ENCODE results near the gene FOXI3.

Gene FOXI3

DNA sequence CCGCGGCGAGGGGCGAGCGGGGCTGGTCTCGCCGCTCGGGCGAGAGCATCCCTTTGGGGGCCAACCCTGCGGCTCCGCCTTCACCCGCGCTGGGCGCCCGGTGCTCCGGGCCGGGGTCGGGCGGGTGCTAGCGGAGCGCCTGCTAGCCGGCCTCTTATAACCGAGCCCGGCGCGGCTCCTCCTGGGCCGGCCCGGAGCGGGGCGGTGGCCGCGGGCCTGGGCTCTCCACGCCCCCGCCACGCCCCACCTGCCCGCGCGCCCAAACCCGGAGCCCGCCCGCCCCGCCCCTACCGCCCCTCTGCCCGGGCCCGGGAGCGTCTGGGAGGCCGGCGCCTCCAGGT, at the start of gene FOXI3:
Gene FOXI3 (minus strand): TSS at position 129 of the 341 bp plus-strand sequence. CDS start 158 bp downstream, outside the sequence.
- DNase-seq (ENCODE audit: low spot score): no peak

DNA sequence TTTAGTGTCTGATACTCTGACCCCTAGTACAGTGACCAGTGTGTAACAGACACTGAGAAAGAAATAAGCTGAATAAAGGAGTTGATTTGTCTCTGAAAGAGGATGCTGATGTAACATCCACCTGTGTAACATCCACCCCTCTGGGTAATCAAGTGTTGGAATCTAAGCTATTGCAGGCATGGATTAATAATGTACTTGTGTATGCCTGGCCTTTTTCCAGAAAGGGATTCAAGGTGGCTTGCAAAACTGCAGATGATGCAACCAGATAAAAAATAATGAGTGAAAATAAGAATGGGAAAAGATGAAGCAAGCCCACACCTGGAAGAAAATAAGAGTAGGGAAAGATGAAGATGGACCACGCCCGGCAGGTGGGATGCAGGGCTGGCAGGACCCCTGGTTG, 48.2 kb upstream of the FOXI3 start:
- DNase-seq (ENCODE audit: low spot score): no peak

DNA sequence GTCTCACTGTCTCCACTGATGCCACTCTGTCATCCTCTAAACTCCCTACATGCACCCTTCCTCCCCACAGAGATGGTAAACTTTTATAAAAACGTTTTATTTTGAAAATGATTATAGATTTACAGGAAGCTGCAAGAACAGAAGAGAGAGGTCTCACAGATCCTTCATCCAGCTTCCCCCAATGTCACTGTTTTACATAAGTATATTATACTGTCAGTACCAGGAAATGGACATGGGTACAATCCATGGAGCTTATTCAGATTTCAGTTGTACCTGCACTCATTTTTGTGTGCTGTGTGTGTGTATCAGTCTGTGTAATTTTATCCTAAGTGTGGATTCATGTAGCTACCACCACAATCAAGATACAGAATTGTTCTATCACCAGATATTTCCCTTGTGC, 46.7 kb upstream of the FOXI3 start:
- DNase-seq (ENCODE audit: low spot score): no peak

DNA sequence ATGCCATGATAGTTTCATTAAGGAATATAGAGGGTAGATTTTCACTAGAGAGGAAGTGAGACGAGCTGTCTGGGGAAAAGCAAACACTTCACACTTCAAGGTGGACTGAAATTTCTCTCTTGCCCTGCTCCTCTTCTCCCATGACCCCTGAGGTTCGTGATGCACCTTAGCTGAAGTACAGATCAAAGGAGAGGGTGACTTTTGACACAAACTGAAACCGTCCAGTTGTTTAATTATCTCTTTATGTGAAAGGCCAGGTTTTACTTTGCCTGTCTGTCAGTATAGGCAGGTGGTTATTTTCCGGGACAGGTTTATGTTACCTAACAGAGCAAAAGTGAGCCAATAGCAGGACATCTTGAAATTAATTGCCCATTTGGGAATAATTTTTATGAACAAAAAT, 41.0 kb upstream of the FOXI3 start:
- no peak for DNase-seq (ENCODE audit: low spot score)

DNA sequence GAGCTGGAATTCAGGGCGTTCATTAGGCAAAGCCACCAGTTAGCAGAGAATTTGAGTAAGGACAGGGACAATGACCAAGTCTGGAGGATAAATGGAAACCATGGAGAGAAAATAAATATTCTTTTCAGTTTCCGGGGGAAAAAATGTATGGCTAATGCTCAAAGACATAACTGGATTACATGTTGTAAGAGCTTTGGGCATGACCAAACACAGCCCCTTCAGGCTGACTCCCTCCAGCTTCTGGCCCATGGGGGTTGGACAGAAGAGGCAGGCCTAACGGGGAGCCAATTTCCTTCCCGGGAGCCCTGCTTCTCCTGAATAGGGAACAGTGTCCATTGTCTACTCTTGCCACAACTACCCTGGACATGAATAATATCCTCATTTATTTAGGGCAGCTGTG, 39.5 kb upstream of the FOXI3 start:
- no peak for DNase-seq (ENCODE audit: low spot score)

DNA sequence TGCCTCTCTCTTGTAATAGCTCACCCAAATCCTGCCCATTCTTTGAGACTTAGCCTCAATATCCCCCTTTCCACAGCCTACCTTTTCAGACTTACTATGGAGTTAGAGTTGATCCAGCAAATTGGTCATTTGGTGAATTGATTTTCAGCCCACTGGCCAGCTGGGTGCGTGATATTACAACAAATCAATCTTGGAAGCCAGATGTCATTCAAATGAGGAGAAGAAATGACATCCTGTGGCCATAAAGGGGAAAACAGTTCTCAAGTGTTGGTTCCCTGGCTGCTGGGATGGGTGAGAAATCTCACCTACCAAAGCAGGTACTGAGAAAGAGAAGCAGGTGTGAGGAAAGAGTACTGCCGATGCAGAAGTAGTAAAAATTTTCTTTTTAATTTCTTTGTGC, 36.7 kb upstream of the FOXI3 start:
- DNase-seq (ENCODE audit: low spot score): no peak

DNA sequence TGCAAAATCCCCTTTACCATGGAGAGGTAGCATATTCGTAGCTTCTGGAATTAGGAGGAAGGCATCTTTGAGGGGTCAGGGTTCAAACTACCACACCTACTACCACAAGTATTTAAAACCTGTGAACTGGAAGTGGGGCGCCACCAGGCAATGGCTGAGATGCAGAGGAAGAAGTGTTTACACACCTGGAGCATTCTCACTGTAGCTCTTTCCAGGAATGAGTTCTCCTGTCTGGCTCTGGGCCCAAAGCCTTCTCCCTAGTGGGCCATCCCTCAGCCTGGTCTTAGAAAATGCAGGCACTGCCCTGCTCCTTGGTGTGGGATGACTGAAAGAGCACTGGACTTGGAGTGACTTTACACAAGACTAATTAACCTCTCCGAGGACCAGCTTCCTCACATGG, 30.7 kb upstream of the FOXI3 start:
- no peak for DNase-seq (ENCODE audit: low spot score)

DNA sequence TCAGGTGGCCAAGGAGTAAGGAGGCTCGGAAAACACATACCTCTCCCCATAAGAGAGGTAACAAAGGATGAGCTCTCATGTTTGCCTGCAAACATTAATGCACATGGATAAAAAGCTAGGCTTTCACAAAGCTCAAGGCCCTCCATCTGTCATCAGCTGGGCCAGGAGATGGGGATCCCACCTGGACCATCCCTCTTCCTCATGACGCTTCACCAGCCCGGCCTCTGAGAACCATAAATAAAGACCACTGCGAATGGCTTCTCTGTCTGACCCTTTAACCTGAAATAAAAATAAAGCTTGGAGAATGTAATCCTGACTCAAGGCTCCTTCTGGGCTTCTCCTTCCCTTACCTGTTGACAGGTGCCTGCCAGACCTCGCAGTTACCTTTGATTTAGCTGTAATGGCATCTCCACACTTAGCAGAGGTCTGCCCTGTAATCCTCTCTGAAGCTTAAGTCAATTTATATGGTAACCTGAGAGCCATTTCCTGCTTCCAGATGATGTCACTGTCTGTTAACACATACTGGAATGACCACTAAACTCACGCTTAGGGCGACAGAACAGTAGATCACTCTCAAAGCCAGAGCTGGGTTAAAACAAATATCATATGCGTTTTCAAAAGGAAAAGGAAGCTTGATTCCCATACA, 29.3 kb upstream of the FOXI3 start:
- no peak for DNase-seq (ENCODE audit: low spot score)

DNA sequence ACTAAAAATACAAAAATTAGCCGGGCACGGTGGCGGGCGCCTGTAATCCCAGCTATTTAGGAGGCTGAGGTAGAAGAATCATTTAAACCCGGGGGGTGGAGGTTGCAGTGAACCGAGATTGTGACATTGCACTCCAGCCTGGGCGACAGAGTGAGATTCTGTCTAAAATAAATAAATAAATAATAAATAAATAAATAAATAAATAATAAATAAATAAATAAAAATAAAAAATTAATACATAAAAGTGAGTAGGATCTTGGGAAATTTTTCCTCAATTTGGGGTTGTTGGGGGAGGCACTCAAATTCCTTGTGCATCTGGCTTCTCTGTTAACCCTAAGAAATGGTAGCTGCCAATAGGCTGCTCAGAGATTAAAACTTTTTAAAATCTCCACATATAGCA, 20.3 kb upstream of the FOXI3 start:
- no peak for DNase-seq (ENCODE audit: low spot score)

DNA sequence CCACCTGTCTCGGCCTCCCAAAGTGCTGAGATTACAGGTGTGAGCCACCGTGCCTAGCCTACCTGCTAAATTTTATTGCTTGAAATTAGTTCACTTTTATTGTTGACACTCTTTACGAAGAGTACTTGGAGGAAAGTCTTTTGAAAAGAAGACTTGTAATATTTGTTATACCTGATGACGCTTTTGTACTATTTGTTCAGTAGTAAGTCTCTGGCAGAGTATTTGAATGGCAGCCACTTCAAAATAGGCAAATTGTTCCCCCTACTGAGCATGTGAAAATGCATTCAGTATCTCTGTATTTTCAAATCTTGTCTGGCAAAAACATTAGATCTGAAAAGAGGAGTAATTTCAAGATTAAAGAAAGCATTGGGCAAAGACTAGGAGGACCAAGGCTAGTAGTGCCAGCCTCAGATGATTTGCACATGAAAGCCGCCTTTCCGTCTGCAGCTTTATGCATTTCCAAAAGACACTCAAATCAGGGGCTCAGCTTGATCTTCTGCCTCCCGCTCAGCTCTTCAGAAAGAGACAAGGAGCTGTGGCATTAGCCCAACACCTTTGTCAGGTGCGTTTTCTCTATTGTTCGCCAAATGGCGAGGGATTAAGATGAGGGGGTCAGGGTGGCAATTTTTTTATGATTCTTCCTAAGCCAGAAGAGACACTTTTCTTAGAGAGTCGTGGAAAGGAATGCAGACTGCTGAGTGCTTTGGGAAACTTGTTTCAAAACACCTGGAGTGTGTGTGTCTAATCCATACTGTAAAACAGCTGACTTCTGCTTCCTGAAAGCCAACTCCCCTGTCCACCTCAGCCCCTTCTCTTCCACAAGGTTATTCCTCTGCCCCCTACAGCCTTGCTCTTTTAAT, 18.8 kb upstream of the FOXI3 start:
- no peak for DNase-seq (ENCODE audit: low spot score)

DNA sequence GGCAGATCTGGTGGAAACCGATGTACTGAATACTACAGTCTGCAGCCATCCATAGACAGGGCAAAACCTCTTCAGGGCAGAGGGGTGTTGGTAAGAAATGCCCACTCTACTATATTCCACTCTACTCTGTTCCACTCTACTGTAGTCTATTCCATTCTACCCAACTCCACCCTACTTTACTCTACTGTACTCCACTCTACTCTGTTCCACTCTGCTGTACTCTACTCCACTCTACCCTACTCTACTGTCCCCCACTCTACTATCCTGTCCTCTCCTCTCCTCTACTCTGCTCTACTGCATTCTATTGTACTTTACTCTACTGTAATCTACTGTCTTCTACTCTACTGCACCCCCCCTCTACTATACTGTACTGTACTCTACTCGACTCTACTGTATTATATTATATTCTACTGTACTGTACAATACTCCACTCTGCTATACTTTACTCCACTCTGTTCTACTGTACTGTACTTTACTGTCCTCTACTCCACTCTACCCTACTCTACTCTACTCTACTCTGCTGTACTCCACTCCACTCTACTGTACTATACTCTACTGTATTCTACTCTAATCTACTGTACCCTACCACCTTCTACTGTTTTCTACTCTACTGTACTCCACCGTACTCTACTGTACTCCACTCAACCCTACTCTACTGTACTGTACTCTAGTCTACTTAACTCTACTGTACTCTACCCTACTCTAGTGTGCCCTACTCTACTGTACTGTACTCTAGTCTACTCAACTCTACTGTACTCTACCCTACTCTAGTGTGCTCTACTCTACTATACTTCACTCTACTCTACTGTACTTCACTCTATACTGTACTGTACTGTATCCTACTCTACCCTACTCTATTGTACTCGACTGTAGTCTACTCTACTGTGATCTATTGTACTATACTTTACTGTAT, 17.0 kb upstream of the FOXI3 start:
- DNase-seq (ENCODE audit: low spot score): no peak

DNA sequence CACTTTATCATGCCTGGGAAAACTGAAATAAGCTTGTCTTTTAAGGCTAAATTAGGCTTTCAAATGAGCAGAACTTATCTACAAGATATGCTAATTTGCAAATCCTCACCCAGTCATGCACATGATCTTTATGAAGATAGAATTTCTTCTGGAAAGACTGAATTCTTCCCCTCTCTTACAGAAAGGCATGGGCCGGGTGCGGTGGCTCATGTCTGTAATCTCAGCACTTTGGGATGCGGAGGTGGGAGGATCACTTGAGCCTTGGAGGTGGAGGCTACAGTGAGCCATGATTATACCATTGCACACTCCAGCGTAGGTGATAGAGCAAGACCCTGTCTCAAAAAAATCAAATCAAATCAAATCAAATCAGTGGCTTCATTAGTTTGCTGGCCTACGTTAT, 11.7 kb upstream of the FOXI3 start:
- no peak for DNase-seq (ENCODE audit: low spot score)

DNA sequence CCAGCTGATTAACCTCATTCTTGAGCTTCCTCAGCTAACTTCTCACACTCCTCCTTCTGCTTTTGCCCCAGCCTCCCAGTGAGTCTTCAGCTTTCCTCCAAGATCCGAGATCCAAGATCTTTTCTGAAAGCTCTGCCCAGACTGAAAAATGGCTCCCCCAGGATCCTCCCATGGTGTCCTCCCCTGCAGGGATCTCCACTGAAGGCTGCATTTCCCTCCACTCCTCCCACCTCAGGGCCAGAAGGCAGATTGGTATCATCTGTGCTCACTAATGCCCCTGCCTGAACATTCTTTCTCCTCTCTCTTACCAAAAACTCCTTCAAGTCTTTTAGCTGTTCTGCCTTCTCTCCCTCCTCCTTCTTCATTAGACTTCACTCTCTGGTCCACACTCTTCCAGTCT, 6.1 kb upstream of the FOXI3 start:
- DNase-seq (ENCODE audit: low spot score): no peak

DNA sequence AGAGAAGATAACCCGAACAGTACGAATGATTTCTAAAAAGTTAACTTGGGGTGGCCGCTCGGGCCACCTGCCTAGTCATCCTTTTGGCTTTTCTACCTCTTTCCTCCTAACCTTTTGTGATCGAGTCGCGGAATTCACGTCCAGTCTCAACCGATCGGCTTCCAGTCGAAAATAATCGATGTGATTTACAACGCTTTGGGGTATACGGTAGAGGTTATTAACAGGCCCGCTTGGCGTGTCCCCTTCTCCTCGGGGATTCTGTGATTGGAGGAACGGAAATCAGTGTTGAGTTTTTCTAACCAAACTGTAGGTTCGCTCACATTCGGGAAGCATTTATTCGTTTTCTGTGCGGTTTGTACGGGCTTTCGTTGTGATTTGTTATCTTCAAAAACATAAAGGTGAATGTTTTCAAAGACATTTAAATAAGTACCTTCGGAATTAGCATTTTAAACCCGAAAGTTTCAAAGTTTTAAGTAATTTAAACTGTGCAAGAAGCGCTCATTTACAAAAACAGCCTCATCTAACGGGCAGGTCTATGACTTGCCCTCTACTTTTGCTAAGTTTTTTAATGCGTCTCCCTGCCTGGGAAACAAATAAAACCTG, 588 bp upstream of the FOXI3 start:
- DNase-seq (ENCODE audit: low spot score): no peak

DNA sequence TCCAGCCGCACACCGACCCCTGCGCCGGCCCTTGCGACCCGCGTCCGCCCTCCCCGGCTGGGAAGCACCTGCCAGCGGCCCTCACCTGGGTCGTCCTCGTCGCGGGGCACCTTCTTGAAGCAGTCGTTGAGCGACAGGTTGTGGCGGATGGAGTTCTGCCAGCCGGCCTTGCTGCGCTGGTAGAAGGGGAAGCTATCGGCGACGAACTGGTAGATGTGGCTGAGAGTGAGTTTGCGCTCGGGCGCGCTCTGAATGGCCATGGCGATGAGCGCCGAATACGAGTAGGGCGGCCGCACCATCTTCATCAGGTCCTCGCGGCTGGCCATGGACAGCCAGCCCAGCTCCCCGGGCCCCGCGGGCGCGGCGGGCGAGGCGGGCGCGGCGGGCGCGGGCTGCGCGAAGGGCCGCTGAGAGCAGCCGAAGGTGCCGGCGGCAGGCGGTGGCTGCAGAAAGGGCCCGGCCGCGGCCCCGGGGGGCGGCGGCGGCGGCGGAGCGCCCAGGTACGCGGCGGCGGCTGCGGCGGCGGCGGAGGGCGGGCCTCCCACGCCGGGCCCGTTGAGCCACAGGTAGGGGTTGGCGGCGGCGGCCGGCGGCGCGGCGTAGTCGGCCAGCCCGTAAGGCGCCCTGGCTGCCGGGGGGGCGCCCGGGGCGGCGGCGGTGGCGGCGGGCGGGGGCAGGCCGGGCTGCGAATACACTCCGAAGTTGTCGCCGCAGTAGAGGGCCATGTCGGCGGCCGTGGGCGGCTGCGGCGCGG, 505 bp downstream of the FOXI3 start:
- no peak for DNase-seq (ENCODE audit: low spot score)

DNA sequence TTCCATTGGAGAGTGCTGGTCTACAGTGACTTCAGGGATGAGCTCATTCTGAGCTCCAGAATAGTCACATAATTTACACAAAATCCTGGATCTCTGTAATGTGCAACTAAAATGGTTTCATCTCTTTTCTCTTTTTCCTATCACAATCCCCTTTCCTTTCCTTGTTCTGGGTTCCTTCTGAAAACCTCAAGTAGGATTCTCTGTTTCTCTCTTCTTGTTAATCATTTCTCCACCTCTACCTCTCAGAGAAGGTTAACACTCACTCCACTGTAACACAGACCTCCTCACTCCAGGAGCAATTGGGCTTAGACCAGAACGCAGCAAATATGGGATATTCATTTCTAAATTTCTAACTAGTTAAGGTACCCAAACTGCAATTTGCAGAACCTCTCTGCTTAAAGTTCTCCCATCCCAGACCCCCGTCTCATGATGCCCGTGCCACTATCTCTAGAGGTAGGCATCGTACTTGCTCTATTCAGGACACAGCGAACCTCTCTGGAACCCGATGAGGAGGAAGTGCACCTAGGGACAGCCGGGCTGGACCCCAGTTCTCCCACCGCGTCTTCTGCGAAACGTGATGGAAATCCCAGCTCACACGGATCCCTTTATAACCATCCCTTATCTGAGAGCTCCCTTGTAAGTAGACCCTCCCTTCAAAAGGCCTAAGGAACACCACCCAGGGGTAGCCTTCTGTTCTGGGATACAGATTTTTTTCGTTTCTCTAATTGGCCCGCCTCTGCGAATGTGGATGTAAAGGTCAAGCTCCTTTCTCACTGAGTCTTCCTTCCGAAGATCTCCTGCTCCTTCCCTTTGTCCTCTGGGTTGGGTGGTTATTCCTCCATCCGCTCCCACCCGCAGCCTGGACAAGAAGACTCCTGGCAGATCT, 1.3 kb downstream of the FOXI3 start:
- DNase-seq (ENCODE audit: low spot score): no peak

DNA sequence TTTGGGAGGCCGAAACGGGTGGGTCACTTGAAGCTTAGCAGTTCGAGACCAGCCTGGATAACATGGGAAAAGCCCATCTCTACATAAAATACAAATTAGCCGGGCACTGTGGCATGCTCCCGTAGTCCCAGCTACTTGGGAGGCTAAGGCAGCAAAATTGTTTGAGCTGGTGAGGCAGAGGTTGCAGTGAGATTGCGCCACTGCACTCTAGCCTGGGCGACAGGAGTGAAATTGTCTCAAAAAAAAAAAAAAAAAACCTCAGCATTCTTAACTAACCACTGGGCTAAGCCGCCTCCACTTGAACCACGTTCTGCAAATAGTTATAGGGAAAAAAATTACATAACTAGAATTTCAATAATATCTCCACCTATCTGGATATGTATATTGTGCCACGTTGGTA, 2.3 kb downstream of the FOXI3 start:
- no peak for DNase-seq (ENCODE audit: low spot score)

DNA sequence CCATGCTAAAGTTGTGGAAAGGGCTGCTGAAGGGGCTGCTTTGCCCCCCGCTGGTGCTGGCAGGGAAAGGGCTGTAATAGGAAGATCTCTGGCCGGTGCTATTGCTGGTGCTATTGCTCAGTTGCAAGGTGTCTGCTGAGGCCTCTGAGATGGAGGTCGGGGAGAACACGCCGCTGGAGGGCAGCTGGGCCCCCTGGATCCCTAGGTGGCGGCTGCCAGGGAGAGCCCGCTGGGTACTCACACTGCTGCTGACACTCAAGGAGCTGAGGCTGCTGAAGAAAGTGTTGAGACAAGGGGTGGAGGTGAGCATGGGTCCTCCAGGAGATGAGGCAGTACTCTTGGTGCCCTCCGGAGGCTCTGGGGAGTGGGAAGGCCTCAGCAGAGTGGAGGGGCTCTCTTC, 4.2 kb downstream of the FOXI3 start:
- no peak for DNase-seq (ENCODE audit: low spot score)

DNA sequence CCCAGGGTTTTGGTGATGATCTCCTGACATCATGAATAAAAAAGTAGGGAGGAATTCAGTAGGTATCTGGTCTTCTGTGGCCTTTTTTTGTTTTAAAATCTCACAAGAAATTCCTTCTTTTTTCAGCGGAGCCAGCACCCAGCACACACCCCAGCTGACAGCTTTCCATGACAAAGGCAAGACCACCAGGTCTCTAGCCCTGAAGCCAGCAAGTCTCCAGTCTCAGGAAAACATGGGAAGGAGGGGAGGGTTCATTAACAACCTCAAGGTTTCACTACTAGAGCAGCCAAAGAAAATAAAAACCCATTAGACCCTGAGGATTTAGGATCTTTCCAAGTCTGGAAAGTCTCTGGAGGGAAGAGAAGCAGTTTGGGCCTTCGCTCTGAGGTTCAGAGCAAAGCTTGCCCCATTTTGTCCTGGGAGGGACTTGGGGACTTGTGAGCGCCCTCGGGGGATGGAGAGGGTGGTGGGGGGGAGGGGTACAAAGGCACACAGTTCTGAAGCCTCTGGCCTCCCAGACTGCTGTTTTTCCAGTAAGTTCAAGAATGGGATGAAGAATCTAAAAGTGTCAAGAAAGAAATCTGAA, 9.0 kb downstream of the FOXI3 start:
- no peak for DNase-seq (ENCODE audit: low spot score)

DNA sequence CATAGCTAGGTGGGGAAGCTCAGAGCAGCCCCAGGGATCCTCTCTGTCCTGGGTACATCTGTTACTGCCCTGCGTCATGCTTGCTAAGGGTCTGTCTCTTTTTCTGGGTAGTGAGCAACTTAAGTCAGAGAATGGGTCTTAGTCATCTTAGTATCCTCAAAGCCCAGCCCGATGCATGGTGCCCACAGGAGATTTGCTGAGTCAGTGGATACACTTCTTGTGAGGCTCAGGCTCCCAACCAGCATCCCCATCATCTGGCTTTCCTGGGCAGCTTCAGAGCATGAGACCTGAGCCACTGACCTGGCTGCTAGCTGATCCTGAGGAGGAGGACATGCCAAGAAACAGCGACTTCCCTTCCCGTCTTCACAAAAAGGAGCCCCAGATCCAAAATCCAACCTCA, 10.0 kb downstream of the FOXI3 start:
- DNase-seq (ENCODE audit: low spot score): no peak
